H1 (cell line): Measurements from ENCODE around the gene EEF1AKMT2. TPM values are rescaled to one million over a fixed set of nuclear protein-coding genes. Genes with fewer than 3 reads are reported as not detected.

ENCODE experiments used
- CTCF ChIA-PET: fragments of 300-600 bp; sonication (Branson Sonifier 250); formaldehyde crosslinking; loops from one replicate; lab custom pipeline; 2021; ENCODE audit not compliant: partially characterized antibody; lab: Charles Lee
- POLR2A ChIA-PET: fragments of 300-600 bp; sonication (Branson Sonifier 250); formaldehyde crosslinking; loops from one replicate; lab custom pipeline; 2021; ENCODE audit warnings: inconsistent platforms; ENCODE audit not compliant: partially characterized antibody; lab: Charles Lee
- DNase-seq, 2 experiments: peaks; one replicate each; pipeline versions ENCODE4 v3.0.0 to v3.0.0-alpha.2; 2010 to 2022; ENCODE audit warnings: low spot score in 2 of 2, low read depth in 1 of 2, mixed read lengths in 1 of 2
- FAIRE-seq: peaks from 2 replicates; lab custom pipeline; 2011; peaks lifted over from hg19 to GRCh38; lab: Jason Lieb, UNC
- H2AFZ ChIP-seq: 2 replicates; pipeline ENCODE4 v1.8.1; 2012; ENCODE audit warnings: low read length, inconsistent platforms
- H2AK5ac ChIP-seq: 2 replicates; pipeline ENCODE4 v1.6.1; 2013; ENCODE audit warnings: low read depth, low read length
- H2BK120ac ChIP-seq: replicated peaks from 2 replicates; pipeline ENCODE3; 2013; ENCODE audit warnings: low read depth, low read length, inconsistent platforms
- H2BK12ac ChIP-seq: 2 replicates; pipeline ENCODE4 v1.6.1; 2013; ENCODE audit warnings: low read depth, low read length
- H2BK15ac ChIP-seq: 2 replicates; pipeline ENCODE4 v1.6.1; 2013; ENCODE audit warnings: low read length
- H2BK20ac ChIP-seq: 2 replicates; pipeline ENCODE4 v1.6.1; 2013; ENCODE audit warnings: low read length
- H2BK5ac ChIP-seq: 2 replicates; pipeline ENCODE4 v1.6.1; 2013; ENCODE audit warnings: low read depth, low read length
- H3K14ac ChIP-seq: 2 replicates; pipeline ENCODE4 v1.6.1; 2013; ENCODE audit warnings: inconsistent platforms; ENCODE audit not compliant: insufficient read length
- H3K18ac ChIP-seq: 2 replicates; pipeline ENCODE4 v1.6.1; 2013; ENCODE audit warnings: low read length; ENCODE audit errors: extremely low read depth
- H3K23ac ChIP-seq: 2 replicates; pipeline ENCODE4 v1.6.1; 2013; ENCODE audit warnings: inconsistent platforms; ENCODE audit not compliant: insufficient read length
- H3K23me2 ChIP-seq: 2 replicates; pipeline ENCODE4 v1.6.1; 2013; ENCODE audit warnings: low read depth, low read length
- H3K27ac ChIP-seq: 2 replicates; pipeline ENCODE4 v1.6.1; 2011; ENCODE audit warnings: low read depth, low read length, inconsistent platforms
- H3K27me3 ChIP-seq, 4 experiments: replicated peaks in 1 of 4; 1 replicate in 1 of 4; 2 replicates in 3 of 4; pipeline versions ENCODE4 v1.6.1 to v1.8.1; 2011 to 2013; ENCODE audit warnings: low read length in 3 of 4, mild to moderate bottlenecking in 3 of 4, inconsistent platforms in 2 of 4, mixed read lengths in 2 of 4, moderate library complexity in 1 of 4; ENCODE audit not compliant: control insufficient read depth in 3 of 4, insufficient read depth in 3 of 4; ENCODE audit errors: extremely low read depth in 1 of 4
- H3K36me3 ChIP-seq, 4 experiments: 2 replicates each; pipeline versions ENCODE4 v1.6.1 to v1.8.1; 2011 to 2013; ENCODE audit warnings: mild to moderate bottlenecking in 4 of 4, low read length in 3 of 4, moderate library complexity in 2 of 4, control low read depth in 1 of 4, inconsistent platforms in 1 of 4; ENCODE audit not compliant: insufficient read depth in 4 of 4, control insufficient read depth in 2 of 4
- H3K4ac ChIP-seq: replicated peaks from 2 replicates; pipeline ENCODE3; 2013; ENCODE audit warnings: low read length, low read depth, mixed read lengths, inconsistent platforms; ENCODE audit not compliant: insufficient read length
- H3K4me1 ChIP-seq, 4 experiments: replicated peaks in 1 of 4; 1 replicate in 1 of 4; 2 replicates in 3 of 4; pipeline versions ENCODE4 v1.6.1 to v1.8.1; 2011 to 2013; ENCODE audit warnings: low read length in 3 of 4, inconsistent platforms in 2 of 4, mixed read lengths in 1 of 4; ENCODE audit not compliant: insufficient read depth in 4 of 4, control insufficient read depth in 3 of 4
- H3K4me2 ChIP-seq, 2 experiments: 2 replicates each; pipeline versions ENCODE4 v1.6.1 to v1.8.1; 2011 to 2013; ENCODE audit warnings: low read depth in 2 of 2, low read length in 2 of 2, control low read depth in 1 of 2, inconsistent platforms in 1 of 2, mild to moderate bottlenecking in 1 of 2; ENCODE audit not compliant: insufficient read depth in 1 of 2
- H3K4me3 ChIP-seq, 4 experiments: fragments of 200-600, 300-600 bp in 1 of 4; sonication (generic), shearing (Covaris generic), sonication (Bioruptor Twin) in 1 of 4; 2 replicates each; pipeline versions ENCODE4 v1.5.1 to v1.8.1; 2011 to 2016; ENCODE audit warnings: low read length in 4 of 4, low read depth in 3 of 4, control low read depth in 2 of 4, inconsistent platforms in 2 of 4, mild to moderate bottlenecking in 2 of 4, mixed read lengths in 1 of 4, moderate library complexity in 1 of 4; ENCODE audit not compliant: insufficient read depth in 2 of 4; ENCODE audit errors: extremely low read depth in 1 of 4
- H3K56ac ChIP-seq: replicated peaks from 2 replicates; pipeline ENCODE3; 2013; ENCODE audit warnings: low read depth, mild to moderate bottlenecking, mixed read lengths, low read length, inconsistent platforms; ENCODE audit not compliant: insufficient read length
- H3K79me1 ChIP-seq: 2 replicates; pipeline ENCODE4 v1.6.1; 2013; ENCODE audit warnings: low read depth, low read length, control low read depth
- H3K79me2 ChIP-seq, 2 experiments: 2 replicates each; pipeline versions ENCODE4 v1.6.1 to v1.8.1; 2012 to 2013; ENCODE audit warnings: low read length in 2 of 2, mild to moderate bottlenecking in 2 of 2, inconsistent platforms in 1 of 2; ENCODE audit not compliant: insufficient read depth in 2 of 2, control insufficient read depth in 1 of 2
- H3K9ac ChIP-seq, 4 experiments: replicated peaks in 1 of 4; 1 replicate in 1 of 4; 2 replicates in 3 of 4; pipeline versions ENCODE4 v1.6.1 to v1.8.1; 2011 to 2013; ENCODE audit warnings: low read depth in 3 of 4, low read length in 3 of 4, control low read depth in 2 of 4, mild to moderate bottlenecking in 2 of 4, moderate library complexity in 2 of 4, inconsistent platforms in 1 of 4; ENCODE audit errors: extremely low read depth in 1 of 4
- H3K9me3 ChIP-seq, 2 experiments: 2 replicates each; pipeline versions ENCODE4 v1.6.1 to v1.8.1; 2012 to 2013; ENCODE audit warnings: mild to moderate bottlenecking in 2 of 2, moderate library complexity in 2 of 2, control low read depth in 1 of 2, inconsistent platforms in 1 of 2, low read depth in 1 of 2, low read length in 1 of 2, mixed read lengths in 1 of 2; ENCODE audit not compliant: insufficient read depth in 2 of 2
- H4K20me1 ChIP-seq, 2 experiments: replicated peaks in 1 of 2; 2 replicates each; pipeline versions ENCODE3 to v1.8.1; 2011 to 2013; ENCODE audit warnings: inconsistent platforms in 2 of 2, low read length in 2 of 2, mild to moderate bottlenecking in 1 of 2; ENCODE audit not compliant: insufficient read depth in 2 of 2, control insufficient read depth in 1 of 2
- H4K5ac ChIP-seq: 2 replicates; pipeline ENCODE4 v1.6.1; 2013; ENCODE audit warnings: low read length, low read depth, mixed read lengths, inconsistent platforms; ENCODE audit not compliant: insufficient read length
- H4K8ac ChIP-seq: 2 replicates; pipeline ENCODE4 v1.8.0; 2013; ENCODE audit warnings: mild to moderate bottlenecking, moderate library complexity, low read length, inconsistent platforms; ENCODE audit not compliant: insufficient read depth; ENCODE audit errors: extremely low read depth
- H4K91ac ChIP-seq: replicated peaks from 2 replicates; pipeline ENCODE3; 2013; ENCODE audit warnings: low read length, mixed read lengths, inconsistent platforms; ENCODE audit not compliant: insufficient read length
- BACH1 ChIP-seq: IDR thresholded peaks from 2 replicates; pipeline ENCODE4 v1.6.1; 2012; ENCODE audit warnings: low read length, improper control_type of control experiment
- BCL11A ChIP-seq, 2 experiments: IDR thresholded peaks; one replicate each; pipeline ENCODE4 v1.6.1; 2011; ENCODE audit warnings: low read depth in 2 of 2, low read length in 2 of 2, mild to moderate bottlenecking in 2 of 2
- CEBPB ChIP-seq: IDR thresholded peaks from 2 replicates; pipeline ENCODE4 v1.6.1; 2012; ENCODE audit warnings: low read depth, low read length
- CREB1 ChIP-seq: IDR thresholded peaks from 2 replicates; pipeline ENCODE4 v1.6.1; 2012; ENCODE audit warnings: inconsistent platforms
- EGR1 ChIP-seq: IDR thresholded peaks from 2 replicates; pipeline ENCODE4 v1.6.1; 2011; ENCODE audit warnings: low read depth, low read length, borderline replicate concordance
- GABPA ChIP-seq: IDR thresholded peaks from 2 replicates; pipeline ENCODE4 v1.6.1; 2011; ENCODE audit warnings: mild to moderate bottlenecking, low read length, moderate library complexity, borderline replicate concordance; ENCODE audit not compliant: insufficient read depth
- JUND ChIP-seq: IDR thresholded peaks from 2 replicates; pipeline ENCODE4 v1.6.1; 2011; ENCODE audit warnings: mild to moderate bottlenecking, improper control_type of control experiment, low read length
- MAFK ChIP-seq: IDR thresholded peaks from 2 replicates; pipeline ENCODE4 v1.6.1; 2012; ENCODE audit warnings: low read depth, mild to moderate bottlenecking, improper control_type of control experiment, low read length
- RXRA ChIP-seq: IDR thresholded peaks from 2 replicates; pipeline ENCODE4 v1.6.1; 2011; ENCODE audit warnings: low read depth, mild to moderate bottlenecking, low read length, moderate library complexity; ENCODE audit not compliant: insufficient read depth
- SIN3A ChIP-seq, 2 experiments: IDR thresholded peaks in 1 of 2; conservative IDR thresholded peaks in 1 of 2; 2 replicates each; pipeline ENCODE4 v1.6.1; 2011 to 2012; ENCODE audit warnings: low read length in 2 of 2, improper control_type of control experiment in 1 of 2, low read depth in 1 of 2, mild to moderate bottlenecking in 1 of 2
- TEAD4 ChIP-seq: IDR thresholded peaks from 2 replicates; pipeline ENCODE4 v1.6.1; 2012; ENCODE audit warnings: low read depth, low read length, inconsistent platforms, mixed read lengths
- USF2 ChIP-seq: IDR thresholded peaks from 2 replicates; pipeline ENCODE4 v1.6.1; 2011; ENCODE audit warnings: low read length, improper control_type of control experiment
- WGBS, 2 experiments: shearing (Covaris generic) in 1 of 2; methylation state at CpG; one replicate each; pipeline versions ENCODE4 v1.1.6 to v1.1.7; 2013 to 2015; ENCODE audit warnings: low lambda C conversion rate in 2 of 2, mixed read lengths in 2 of 2, inconsistent platforms in 1 of 2, low coverage in 1 of 2, missing lambda C conversion rate in 1 of 2; ENCODE audit not compliant: insufficient replicate concordance in 2 of 2, insufficient coverage in 1 of 2, insufficient read length in 1 of 2; ENCODE audit errors: extremely low coverage in 1 of 2, missing lambda C conversion rate in 1 of 2; 5-methylcytosine and 5-hydroxymethylcytosine counted together
- polyA plus RNA-seq, 7 experiments: library from polyadenylated mRNA; depleted of rRNA in 3 of 7; stranded (reverse) in 5 of 7; unstranded in 2 of 7; fragments of >200 nt in 5 of 7; fragments of 200-250 nt in 2 of 7; gene quantifications; 1 replicate in 5 of 7; 2 replicates in 1 of 7; 4 replicates in 1 of 7; pipeline versions ENCODE4 v1.2.1 to v1.2.3, GENCODE V29; 2011 to 2013; ENCODE audit warnings: missing spikeins in 2 of 7, mixed read lengths in 2 of 7
- total RNA-seq: library from RNA; stranded (reverse); fragmentation: NEBNext Ultra II Directional; extraction: Animal tissue kit (Norgen Biotek cat#: 25700); gene quantifications from 2 replicates; pipeline ENCODE4 v1.2.1, GENCODE V29; 2021

The EEF1AKMT2 gene
- total and polyA plus RNA-seq, 2 of the 8 experiments (the other 6 are each of a cell fraction or from before 2014, with no cell fraction given) = 9.8 to 26.8 TPM

- no peak overlapping the region for H2BK5ac ChIP-seq
- TF ChIP-seq EGR1 (no peak), TEAD4 (no peak), GABPA (no peak), BCL11A (IDR thresholded peaks at IDR 0.05; ENCODE audit: low read depth in 2 of 2, low read length in 2 of 2) (no peak), BACH1 (no peak), CEBPB (no peak), MAFK (no peak), RXRA (no peak), USF2 (no peak), JUND (no peak), SIN3A (conservative IDR thresholded peaks at IDR 0.05 in 1 of 2, IDR thresholded peaks at IDR 0.05 in 1 of 2; ENCODE audit: low read depth in 1 of 2, low read length in 2 of 2) (no peak), CREB1 (no peak)
- no peak for FAIRE-seq
Observed at GRCh38 chr10:124831116-124831515, 39.4 kb upstream of the EEF1AKMT2 start.

More at GRCh38 chr10:124831116-124831515, 39.4 kb upstream of the EEF1AKMT2 start:
- Histone ChIP-seq H3K4me3 (no peak overlapping the region), H3K79me2 (no peaks in the 10 kb centered on the region), H2BK15ac (no peak overlapping the region), H2BK120ac (no peak overlapping the region), H3K27ac (no peak overlapping the region), H3K18ac (no peak overlapping the region), H3K4me1 (no peaks in the 10 kb centered on the region), H2AK5ac (no peak overlapping the region), H4K20me1 (no peaks in the 10 kb centered on the region), H3K14ac (no peak overlapping the region), H2BK12ac (no peak overlapping the region), H3K4me2 (no peak overlapping the region), H3K27me3 (no peaks in the 10 kb centered on the region), H3K23ac (no peak overlapping the region), H3K4ac (no peak overlapping the region), H4K5ac (no peak overlapping the region), H3K23me2 (no peaks in the 10 kb centered on the region), H3K79me1 (no peaks in the 10 kb centered on the region), H4K91ac (no peak overlapping the region), H3K9ac (no peak overlapping the region), H3K56ac (no peak overlapping the region), H3K36me3 (peaks cover 12 to 85% (median 54%) of the 10 kb centered on the region in 4 experiments), H2AFZ (no peak overlapping the region), H3K9me3 (no peaks in the 10 kb centered on the region), H2BK20ac (no peak overlapping the region), H4K8ac (no peak overlapping the region)
- DNase-seq = no peak
- 92% methylated on average over 3 of the region's 3 CpGs; no CpG with 5 or more reads in 1 of the 2 experiments for WGBS, 2 experiments
- POLR2A ChIA-PET = no interaction called here
- CTCF ChIA-PET = interaction anchor here (0.9 to 1.3 kb wide), 3 partner anchors 28 to 31 kb away, joined by 3 read pairs; partner anchors contain the start of gene ABRAXAS2
